AML-193 (cell line): ENCODE data around the gene SCN8A.
"Not testable (repeated sequence)": the region's sequence is repeated elsewhere in the genome, so short reads cannot be mapped to it uniquely, and the experiment has no call there.

Experiments
- DNase-seq, 2 experiments: peaks; one replicate each; lab custom pipeline; 2025; lab: John Stamatoyannopoulos, UW

SCN8A gene

GRCh38 chr12:51815571-51815970, 224.5 kb downstream of the SCN8A start:
- no peak for DNase-seq

GRCh38 chr12:51817027-51817953, 226.3 kb downstream of the SCN8A start:
- no peak for DNase-seq

- no peak for DNase-seq
Observed at GRCh38 chr12:51818086-51818485, 227.1 kb downstream of the SCN8A start.

- no peak for DNase-seq
Observed at GRCh38 chr12:51818566-51819300, 227.7 kb downstream of the SCN8A start.

- no peak for DNase-seq
Observed at GRCh38 chr12:51819736-51820525, 228.9 kb downstream of the SCN8A start.

- peak; percentile 25 to 55 for DNase-seq
Observed at GRCh38 chr12:51820526-51821439, 229.8 kb downstream of the SCN8A start.

- no peak for DNase-seq
Observed at GRCh38 chr12:51821440-51822260, 230.6 kb downstream of the SCN8A start.

GRCh38 chr12:51822261-51822616, 231.2 kb downstream of the SCN8A start:
- DNase-seq, result no peak

- DNase-seq, result no peak
Observed at GRCh38 chr12:51822956-51823355, 231.9 kb downstream of the SCN8A start.

GRCh38 chr12:51823875-51824565, 233.0 kb downstream of the SCN8A start:
- DNase-seq, result peak; percentile 44 to 46

- no peak for DNase-seq
Observed at GRCh38 chr12:51825216-51825615, 234.2 kb downstream of the SCN8A start.

- DNase-seq, result no peak
Observed at GRCh38 chr12:51826881-51827280, 235.8 kb downstream of the SCN8A start.

- peak; percentile 3 to 16 for DNase-seq
Observed at GRCh38 chr12:51827925-51828818, 237.1 kb downstream of the SCN8A start.

GRCh38 chr12:51829011-51829481, 238.0 kb downstream of the SCN8A start:
- DNase-seq, result no peak

GRCh38 chr12:51829641-51830040, 238.6 kb downstream of the SCN8A start:
- no peak for DNase-seq

- DNase-seq, result not testable (repeated sequence)
Observed at GRCh38 chr12:51831817-51832216, 240.8 kb downstream of the SCN8A start.

- DNase-seq, result peak; percentile 75 to 76
Observed at GRCh38 chr12:51832354-51833107, 241.5 kb downstream of the SCN8A start.
